GM21786 (cell line): ENCODE measurements around the gene SELENON.
"Not testable (repeated sequence)": the region's sequence is repeated elsewhere in the genome, so short reads cannot be mapped to it uniquely, and the experiment has no call there.

Experiments
- ATAC-seq: cut with Tn5 transposase; IDR thresholded peaks from one replicate; pipeline ENCODE4 v1.9.1; 2021; ENCODE audit not compliant: unreplicated experiment

Gene SELENON

DNA sequence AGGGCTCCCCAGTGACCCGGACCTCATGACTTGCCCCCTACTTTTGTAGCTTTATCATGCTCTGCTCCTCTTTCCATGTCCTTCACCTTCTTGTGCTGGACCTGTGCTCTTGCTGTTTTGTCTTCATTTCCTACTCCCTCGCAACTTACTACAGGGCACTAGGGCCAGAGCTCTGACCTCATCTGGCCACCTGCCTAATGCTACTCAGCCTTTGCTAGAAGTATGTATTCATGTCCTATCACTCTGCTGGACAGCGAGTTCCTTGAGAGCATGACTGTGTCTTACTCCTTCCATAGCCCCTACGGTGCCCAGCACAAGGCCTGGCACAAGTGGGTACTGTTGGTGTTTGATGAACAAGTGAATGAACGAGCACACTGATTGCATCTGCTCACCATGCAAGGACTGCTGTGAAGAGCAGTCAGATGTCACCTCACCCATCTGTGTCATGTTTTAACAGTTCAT lies 21.7 kb downstream of the SELENON start:
- ATAC-seq: no peak

DNA sequence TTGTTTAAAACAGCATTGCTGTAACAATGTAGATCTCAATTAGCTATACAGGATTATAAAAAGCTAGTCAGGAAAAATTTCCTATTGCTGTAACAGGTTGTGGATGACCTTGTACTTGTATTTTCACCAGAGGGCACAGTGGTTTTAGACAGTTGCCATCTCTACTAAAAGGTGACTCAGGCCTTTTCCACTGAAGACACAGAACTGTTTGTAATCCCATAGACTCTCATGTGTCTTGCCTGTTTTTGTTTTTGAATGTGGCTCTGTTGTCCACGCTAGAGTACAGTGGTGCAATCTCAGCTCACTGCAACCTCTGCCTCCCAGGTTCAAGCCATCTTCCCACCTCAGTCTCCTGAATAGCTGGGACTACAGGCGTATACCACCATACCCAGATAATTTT lies 25.6 kb downstream of the SELENON start:
- no peak for ATAC-seq

GRCh38 chr1:25826571-25826970 lies 26.6 kb downstream of the SELENON start:
- ATAC-seq: no peak

- ATAC-seq: no peak
Measured at GRCh38 chr1:25828491-25828890, 28.5 kb downstream of the SELENON start.

DNA sequence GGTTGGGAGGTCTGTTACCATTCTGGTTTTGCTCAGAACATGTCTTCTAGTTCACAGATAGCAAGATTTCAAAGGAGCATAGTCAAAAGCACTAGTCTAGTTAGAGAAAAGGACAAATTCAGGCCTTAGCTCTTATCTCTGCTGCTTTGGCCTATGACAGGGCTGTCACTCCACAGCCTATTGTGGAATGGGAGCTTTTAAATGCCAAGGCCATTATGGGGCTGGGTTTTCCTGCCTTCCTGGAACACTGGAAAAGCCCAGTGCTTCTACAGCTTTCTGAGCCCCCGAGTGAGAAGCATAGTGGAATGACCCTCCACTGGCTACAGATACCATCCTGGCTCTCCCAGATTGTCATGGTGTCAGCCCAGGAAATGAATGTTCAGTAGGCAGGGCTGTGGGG lies 29.1 kb downstream of the SELENON start:
- no peak for ATAC-seq

DNA sequence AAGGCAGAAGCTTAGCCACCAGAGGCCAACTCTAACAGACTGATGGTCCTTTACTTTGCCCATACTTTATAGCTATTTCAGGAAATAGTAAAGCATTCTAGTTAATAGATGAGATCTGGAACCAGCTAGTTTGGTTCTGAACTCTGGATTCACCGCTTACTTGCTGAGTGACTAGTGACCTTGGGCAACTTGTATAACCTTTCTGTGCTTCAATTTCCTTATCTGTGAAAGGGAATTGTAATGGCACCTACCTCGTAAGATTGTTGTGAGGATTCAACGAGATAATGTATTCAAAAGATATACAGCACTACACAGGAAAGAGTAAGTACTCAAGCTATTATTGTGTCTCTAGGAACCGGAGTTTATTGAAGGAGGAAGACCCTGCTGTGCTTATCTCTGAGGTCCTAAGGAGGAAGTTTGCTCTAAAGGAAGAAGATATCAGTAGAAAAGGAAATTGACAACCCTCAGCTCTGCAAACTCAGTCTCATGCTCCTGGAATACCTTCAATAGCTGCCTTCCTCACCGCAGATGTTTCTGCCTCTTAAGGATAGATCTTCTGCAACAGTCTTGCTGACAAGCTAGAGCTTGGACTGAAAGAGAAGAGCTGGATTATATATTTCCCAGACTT lies 31.7 kb downstream of the SELENON start:
- ATAC-seq: no peak

DNA sequence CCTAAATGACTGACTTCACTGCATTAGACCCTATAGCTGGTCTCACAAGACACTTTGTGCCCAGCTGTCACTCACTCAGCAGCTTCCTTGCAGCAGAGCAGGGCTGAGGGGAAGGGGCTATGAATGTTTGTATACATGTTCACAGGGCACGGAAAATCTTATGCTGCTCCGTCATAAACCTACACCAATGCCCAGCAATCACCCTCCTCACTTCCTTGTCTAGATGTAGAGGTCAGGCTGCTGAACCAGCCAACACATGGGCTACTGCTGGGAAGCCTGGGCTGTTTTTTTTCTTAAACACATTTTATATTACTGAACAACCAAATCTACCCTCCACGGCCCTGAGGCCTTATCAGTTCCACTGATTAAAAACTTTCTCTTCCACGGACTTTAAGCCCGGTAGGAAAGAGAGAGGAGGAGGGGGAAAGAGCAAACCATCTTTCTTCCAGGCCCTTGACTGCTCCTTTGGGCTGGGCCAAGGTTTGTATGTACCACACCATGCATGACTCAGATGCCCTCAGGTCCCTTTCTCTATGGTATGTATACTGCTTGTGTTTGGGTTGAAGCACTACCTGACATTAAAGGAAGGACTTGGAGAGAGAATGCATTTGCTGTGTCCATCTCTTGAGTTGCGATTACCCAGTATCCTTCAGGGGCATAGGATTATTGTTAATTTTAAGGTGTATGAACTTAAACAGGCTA lies 32.5 kb downstream of the SELENON start:
- ATAC-seq: no peak

DNA sequence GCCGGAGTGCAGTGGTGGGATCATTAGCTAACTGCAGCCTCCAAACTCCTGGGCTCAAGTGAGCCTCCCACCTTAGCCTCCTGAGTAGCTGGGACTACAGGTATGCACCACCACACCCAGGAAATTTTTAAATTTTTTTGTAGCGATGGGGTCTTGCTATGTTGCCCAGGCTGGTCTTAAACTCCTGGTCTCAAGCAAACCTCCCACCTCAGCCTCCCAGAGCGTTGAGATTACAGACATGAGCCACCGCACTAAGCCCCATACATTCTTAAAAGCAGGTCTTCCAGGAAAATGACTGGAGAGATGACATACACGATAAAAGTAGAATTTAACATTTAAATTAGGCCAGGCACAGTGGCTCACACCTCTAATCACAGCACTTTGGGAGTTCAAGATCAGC lies 33.2 kb downstream of the SELENON start:
- ATAC-seq: no peak

- no peak for ATAC-seq
Measured at GRCh38 chr1:25834894-25835293, 34.9 kb downstream of the SELENON start.

- no peak for ATAC-seq
Measured at GRCh38 chr1:25836695-25837094, 36.7 kb downstream of the SELENON start.

GRCh38 chr1:25837262-25837875 lies 37.4 kb downstream of the SELENON start:
- ATAC-seq: no peak

DNA sequence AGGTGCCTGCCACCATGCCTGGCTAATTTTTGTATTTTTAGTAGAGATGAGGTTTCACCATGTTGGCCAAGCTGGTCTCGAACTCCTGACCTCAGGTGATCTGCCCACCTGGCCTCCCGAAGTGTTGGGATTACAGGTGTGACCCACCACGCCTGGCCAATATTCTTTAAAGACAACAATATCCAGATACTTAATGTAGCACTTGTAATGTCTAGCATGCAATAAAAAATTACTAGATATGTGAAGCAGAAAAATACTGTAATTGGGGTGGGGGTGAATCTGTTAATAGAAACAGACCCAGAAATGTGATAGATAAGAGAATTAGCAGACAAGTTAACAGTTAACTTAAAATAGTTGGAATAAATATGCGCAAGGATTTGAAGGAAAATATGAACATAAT lies 39.8 kb downstream of the SELENON start:
- ATAC-seq: not testable (repeated sequence)

DNA sequence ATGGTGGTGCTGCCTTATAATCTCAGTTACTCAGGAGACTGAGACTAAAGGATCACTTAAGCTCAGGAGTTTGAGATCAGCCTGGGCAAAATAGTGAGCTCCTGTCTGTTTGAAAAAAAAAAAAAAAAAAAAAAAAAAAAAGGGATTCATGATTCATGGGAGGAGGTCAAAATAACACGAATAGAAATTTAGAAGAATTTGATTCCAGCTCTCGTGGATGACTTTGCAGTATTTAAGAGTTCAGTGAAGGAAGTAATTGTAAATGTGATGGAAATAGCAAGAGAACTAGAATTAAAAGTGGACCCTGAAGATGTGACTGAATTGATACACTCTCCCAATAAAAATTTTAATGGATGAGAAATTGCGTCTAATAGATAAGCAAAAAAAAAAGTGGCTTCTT lies 43.5 kb downstream of the SELENON start:
- ATAC-seq: no peak

- ATAC-seq: no peak
Measured at GRCh38 chr1:25844536-25845337, 44.7 kb downstream of the SELENON start.

DNA sequence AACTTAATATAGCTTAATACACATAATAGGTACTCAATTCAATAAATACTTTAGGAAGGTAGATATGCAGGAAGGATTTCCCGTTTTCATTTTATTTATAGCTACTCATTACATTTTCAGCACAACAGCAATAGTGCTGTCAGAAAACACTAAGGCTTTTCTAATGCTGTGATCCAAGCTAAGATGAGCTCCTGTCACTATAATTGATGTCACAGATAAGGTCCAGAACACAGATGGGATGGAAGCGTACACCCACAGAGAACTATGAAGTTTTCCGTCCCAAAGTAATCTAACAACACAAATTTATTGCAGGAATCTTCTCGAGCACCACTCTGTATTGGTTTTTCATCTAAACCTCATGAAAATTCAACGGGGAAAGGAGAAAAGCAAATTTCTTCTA lies 45.7 kb downstream of the SELENON start:
- ATAC-seq: no peak

GRCh38 chr1:25847929-25848328 lies 47.9 kb downstream of the SELENON start:
- no peak for ATAC-seq

- no peak for ATAC-seq
Measured at GRCh38 chr1:25848531-25848930, 48.5 kb downstream of the SELENON start.

GRCh38 chr1:25854554-25854953 lies 54.6 kb downstream of the SELENON start:
- no peak for ATAC-seq

DNA sequence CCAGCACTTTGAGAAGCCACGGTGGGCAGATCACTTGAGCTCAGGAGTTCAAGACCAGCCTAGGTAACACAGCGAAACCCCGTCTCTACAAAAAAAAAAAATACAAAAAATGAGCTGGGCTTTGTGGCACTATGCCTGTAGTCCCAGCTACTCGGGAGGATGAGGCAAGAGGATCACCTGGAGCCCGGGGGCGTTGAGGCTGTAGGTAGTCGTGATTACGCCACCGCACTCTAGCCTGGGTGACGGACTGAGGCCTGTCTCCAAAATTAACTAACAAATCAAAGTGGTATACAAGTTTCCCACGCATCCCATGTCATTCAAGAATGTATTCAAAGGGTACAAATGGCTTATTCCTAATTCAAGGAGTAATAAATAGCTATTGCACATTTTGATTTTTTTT lies 56.9 kb downstream of the SELENON start:
- no peak for ATAC-seq

GRCh38 chr1:25858494-25858893 lies 58.5 kb downstream of the SELENON start:
- ATAC-seq: no peak
